Measurements from ENCODE around the gene ZCCHC24.
A peak's percentile ranks its signal among the peaks of the same experiment; 100 is the strongest.
"Not testable (repeated sequence)": the region's sequence is repeated elsewhere in the genome, so short reads cannot be mapped to it uniquely, and the experiment has no call there.

The ZCCHC24 gene

GRCh38 chr10:79471776-79472175 lies 26.4 kb upstream of the ZCCHC24 start:
- DNase-seq = no peak

- DNase-seq = no peak
Measured at GRCh38 chr10:79470096-79470495, 24.7 kb upstream of the ZCCHC24 start.

DNA sequence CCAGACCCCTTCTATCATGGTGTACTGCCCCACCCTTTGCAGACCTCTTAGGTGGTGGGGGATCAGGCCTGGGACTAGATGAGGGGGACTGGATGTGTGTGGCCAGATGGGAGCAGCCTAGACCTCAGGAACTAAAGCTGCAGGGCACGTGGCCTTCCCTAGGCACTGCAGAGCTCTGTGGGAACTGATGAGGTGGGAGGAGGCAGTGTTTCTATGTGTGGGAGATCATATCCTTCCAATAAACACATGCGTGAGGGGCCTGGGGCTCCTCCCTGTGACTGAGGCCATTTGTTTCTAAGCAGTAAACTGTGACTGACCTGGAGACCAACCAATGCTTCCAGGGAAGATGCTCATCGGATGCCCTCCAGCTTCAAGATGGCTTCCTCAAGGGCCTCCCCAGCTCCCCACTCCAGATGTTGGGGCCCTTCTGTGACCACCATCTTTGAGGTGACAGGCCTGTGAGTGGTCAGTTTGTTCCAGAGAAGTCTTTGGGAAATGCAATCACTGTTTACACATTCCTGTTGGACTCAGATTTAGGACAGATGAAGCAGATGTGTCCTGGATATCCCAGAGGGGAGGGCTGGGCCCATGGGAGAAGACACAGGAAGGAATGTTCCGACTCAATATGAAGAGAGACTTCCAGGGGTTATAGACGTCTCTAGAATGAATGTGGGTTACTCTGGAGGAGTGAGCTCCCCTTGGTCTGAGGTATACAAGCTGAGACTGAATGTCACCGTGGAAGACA lies 23.6 kb upstream of the ZCCHC24 start:
- no peak for DNase-seq

- no peak for DNase-seq
Measured at GRCh38 chr10:79468015-79468560, 22.7 kb upstream of the ZCCHC24 start.

- no peak for DNase-seq
Measured at GRCh38 chr10:79465341-79465740, 19.9 kb upstream of the ZCCHC24 start.

DNA sequence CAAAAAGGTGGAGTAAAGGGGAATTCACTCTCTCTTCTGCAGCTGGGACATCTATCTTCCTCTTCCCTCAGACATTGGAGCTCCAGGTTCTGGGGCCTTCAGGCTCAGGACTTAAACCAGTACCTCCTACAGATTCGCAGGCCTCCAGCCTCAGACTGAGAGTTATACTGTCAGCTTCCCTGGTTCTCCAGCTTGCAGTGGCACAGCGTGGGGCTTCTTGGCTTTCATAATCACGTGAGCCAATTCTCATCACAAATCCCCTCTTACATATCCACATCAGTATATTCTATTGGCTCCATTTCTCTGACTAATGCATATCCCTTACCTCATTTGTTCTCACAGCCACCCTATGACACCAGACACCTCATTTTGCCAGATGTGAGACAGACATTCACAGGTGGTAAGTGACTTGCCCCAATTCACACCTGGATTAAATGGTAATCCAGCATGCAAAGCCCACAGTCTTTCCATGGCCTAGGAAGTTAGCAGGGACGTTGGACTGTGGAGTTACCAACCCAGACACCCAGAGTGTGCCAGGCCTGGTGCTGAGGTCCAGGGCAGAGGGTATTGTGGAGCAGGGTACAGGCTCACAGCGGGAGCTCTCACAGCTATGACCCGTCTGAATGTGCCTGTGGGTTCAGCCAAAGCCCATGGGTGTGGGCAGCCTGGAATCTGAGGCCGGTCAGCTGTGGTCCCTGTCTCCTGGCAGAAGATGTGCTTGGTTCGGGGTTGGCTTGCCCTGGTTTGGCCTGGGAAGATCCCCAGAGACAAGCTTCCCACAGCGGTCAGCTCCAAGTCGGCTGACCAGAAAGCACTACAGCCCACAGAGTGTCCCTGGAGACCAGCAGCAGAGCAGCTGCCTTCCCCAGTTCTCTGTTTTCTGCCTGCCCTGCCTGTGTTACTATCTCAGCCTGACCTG lies 18.4 kb upstream of the ZCCHC24 start:
- no peak for DNase-seq

GRCh38 chr10:79460687-79461086 lies 15.3 kb upstream of the ZCCHC24 start:
- no peak for DNase-seq

DNA sequence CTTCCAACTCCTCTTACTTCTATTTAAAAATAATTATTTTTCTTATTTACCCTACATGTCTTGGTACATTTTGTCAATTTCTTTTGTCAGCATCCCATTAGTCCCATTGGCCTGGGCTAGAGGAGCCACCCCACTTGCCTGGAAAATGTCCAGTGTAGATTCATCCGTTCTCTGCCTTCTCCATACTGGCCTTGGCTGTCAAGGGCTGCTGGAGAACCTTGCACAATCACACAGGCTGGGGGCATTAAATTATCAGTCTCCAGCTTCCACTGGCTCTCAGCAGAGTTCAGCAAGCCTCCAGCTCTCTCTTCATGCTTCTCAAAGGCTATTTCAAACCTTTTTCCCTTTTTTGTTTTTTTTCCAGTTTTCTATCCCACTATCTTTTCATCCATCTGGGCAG lies 13.8 kb upstream of the ZCCHC24 start:
- DNase-seq = no peak

GRCh38 chr10:79458483-79458882 lies 13.1 kb upstream of the ZCCHC24 start:
- no peak for DNase-seq

- DNase-seq = no peak
Measured at GRCh38 chr10:79457256-79457785, 11.9 kb upstream of the ZCCHC24 start.

DNA sequence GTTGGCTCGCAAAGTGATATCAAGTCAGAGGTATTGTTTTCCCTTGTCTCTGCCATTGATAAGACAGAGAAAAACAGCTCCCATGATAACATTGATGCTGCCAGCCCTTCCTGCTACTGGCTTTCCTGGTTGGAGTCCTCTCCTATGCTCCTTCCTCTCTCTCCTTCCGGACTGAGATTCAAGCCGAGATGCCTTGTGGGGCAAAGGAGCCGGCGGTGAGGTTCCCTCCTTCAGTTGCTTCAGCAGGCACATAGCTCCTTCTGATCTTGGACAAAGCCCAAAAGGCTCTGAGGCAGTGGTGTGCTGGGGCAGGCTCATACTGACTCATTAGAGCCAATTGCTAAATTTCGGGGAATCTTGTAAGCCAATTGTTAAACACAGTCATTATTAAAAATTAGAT lies 8.8 kb upstream of the ZCCHC24 start:
- DNase-seq = no peak

GRCh38 chr10:79453392-79453791 lies 8.0 kb upstream of the ZCCHC24 start:
- no peak for DNase-seq

DNA sequence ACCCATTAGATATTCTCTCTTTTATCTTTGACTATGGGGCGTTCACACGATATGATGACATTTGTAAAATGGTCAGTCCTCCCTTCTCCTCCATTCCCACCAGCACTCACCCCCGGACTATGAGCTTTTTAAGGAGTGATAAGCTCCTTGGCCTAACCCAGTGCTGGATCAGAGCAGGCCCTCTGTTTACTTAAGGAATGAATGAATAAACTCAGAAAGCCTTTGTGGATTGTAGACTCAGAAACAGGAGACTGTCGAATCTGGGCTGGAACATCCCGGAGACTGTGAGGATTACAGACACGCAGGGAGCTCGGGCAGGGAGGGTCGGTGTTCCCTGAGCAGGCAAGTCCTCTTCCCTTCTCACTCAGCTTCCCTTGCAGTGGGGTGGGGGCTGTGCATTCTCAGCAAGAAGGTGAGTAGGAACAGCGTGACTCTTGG lies 6.8 kb upstream of the ZCCHC24 start:
- no peak for DNase-seq

GRCh38 chr10:79451046-79451699 lies 5.7 kb upstream of the ZCCHC24 start:
- DNase-seq = no peak

GRCh38 chr10:79449181-79450146 lies 4.0 kb upstream of the ZCCHC24 start:
- peak; percentile 19 for DNase-seq

DNA sequence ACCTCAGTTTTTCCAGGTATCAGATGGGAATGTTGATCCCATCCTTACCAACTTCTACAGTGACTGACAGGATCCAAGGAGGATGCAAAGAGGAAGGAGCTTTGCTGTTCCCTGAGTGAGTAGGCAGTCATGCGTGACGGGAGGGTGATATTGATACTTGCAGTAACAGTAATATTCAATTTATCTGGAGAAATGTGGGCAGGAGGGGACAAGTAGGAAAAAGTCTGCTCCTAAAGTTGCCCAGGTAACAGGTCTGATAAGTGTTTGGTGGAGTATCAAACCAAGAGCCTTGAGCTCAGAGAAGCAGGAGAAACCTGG lies 3.3 kb upstream of the ZCCHC24 start:
- no peak for DNase-seq

DNA sequence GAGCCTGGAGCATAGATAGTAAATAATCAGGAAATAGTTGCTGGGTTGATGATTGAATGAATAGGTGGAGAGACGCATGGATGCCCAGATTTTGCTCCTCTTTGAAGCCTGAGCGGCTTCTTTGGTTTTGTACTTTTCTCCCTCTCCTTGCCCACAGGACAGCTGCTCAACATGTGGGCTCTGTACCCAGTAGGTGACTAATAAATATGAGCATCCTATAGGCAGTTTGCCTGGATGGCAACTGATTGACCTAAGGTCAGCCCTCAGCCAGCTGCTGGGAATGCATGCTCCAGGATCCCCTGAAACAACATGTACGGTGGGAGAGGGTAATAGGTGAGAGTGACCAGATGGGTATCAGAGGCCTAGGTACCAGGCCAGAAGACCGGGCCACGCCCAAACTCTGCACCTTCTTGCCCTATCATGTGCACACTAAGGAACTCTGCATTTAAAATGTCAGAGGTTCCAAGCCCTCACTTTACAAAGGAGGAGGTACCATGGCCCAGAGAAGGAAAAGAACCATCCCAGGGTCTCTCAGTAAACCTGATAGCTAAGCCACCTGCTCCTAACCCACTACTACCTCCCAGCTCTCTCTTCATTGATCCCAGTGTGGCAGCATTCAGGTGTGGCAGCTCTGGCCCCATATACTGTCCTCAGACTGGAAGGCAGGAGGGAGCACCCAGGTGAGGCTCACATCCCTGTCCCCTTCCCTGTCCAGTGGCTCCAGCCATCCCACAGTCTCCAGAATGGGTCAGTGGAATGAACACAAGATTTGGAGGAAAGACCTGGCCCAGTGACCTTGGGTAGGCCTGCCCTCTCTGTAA lies 2.7 kb upstream of the ZCCHC24 start:
- DNase-seq = no peak

DNA sequence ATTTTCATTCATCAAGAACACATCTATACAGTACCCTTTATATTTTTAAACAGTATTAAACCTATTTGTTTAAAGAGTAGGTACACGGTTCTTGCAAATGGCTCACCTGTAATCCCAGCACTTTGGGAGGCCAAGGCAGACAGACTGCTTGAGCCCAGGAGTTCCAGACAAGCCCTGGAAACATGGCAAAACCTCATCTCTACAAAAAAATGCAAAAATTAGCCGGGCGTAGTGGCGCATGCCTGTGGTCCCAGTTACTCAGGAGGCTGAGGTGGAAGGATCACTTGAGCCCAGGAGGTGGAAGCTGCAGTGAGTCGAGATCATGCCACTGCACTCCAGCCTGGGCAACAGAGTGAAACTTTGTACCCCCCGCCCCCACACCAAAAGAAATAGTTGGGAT lies 1.8 kb upstream of the ZCCHC24 start:
- DNase-seq = not testable (repeated sequence)

GRCh38 chr10:79446758-79447084 lies 1.3 kb upstream of the ZCCHC24 start:
- DNase-seq = no peak

DNA sequence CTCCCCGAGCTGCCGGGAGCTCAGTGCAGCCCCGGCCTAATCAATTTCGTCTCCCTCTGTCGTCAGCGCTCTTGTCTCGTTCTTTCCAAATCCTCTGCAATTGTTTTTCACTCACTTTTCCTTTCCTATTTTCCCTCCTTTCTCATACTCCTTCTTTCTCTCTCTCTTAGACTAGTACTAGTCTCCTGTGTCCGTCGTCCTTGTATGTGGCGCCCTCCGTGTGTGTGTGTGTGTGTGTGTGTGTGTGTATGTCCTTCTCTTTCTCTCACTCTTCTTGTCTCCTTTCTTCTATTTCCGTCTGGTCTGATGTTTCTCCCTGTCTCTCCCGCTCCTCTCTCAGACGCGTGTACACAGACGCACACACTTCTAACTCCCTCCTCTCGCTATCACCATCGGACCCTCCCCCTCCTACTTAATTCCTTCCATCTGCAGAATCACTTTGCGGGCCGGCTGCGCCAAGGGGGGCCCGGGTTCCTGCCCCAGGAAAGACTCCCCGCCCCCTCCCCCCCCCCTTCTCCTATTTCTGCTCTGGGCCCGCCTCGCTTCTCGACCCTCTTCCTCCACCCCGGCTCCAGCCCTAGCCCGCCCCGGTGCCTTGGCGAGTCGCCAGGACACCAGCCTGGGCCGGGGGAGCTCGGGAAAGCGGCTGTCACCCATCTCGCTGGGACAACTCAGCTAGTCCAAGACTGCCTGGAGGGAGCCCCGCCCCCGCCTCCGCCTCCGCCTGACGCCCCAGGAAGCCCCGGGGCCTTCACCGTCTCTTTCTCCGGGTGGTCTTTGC lies 743 bp upstream of the ZCCHC24 start:
- DNase-seq = peak; percentile 29

Measured in NCI-H510A (cell line).